Measurements from ENCODE around the gene CEP164.
"Not testable (repeated sequence)": the region's sequence is repeated elsewhere in the genome, so short reads cannot be mapped to it uniquely, and the experiment has no call there.

The CEP164 gene

DNA sequence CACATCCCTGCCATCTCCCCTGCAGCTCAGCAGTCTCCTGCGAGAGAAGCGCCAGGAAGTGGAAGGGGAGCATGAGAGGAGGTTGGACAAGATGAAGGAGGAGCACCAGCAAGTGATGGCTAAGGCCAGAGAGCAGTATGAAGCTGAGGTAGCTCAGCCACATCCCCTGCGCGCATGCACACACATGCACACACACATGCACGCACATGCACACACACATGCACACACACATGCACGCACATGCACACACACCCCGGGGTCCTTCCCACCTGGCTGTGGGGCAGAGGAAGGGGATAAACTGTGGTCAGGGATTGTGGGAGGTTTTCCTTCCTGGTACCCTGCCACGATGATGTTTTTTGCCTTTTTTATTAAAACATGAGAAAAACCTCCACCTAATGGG, 65.3 kb downstream of the CEP164 start:
- no peak for DNase-seq (ENCODE audit: low read depth in 1 of 2, low spot score in 1 of 2)

GRCh38 chr11:117394221-117394925, 66.7 kb downstream of the CEP164 start:
- DNase-seq (ENCODE audit: low read depth in 1 of 2, low spot score in 1 of 2) = no peak

- DNase-seq (ENCODE audit: low read depth in 1 of 2, low spot score in 1 of 2) = no peak
Measured at GRCh38 chr11:117395476-117395875, 67.8 kb downstream of the CEP164 start.

DNA sequence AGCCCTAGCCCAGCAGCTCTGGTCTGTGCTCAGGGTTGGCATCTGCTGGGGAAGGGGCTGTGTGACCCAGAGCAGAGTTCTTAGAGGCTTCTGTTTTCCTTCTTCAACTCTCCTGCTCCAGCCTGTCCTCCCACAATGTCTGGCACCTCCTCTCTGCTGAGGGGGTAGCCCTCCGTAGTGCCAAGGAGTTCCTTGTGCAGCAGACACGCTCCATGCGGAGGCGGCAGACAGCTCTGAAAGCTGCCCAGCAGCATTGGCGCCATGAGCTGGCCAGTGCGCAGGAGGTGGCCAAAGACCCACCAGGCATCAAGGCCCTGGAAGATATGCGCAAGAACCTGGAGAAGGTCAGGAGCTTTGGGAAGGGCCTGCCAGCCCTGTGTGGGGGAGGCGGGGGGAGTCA, 69.3 kb downstream of the CEP164 start:
- no peak for DNase-seq (ENCODE audit: low read depth in 1 of 2, low spot score in 1 of 2)

- DNase-seq (ENCODE audit: low read depth in 1 of 2, low spot score in 1 of 2) = not testable (repeated sequence)
Measured at GRCh38 chr11:117398618-117399017, 71.0 kb downstream of the CEP164 start.

DNA sequence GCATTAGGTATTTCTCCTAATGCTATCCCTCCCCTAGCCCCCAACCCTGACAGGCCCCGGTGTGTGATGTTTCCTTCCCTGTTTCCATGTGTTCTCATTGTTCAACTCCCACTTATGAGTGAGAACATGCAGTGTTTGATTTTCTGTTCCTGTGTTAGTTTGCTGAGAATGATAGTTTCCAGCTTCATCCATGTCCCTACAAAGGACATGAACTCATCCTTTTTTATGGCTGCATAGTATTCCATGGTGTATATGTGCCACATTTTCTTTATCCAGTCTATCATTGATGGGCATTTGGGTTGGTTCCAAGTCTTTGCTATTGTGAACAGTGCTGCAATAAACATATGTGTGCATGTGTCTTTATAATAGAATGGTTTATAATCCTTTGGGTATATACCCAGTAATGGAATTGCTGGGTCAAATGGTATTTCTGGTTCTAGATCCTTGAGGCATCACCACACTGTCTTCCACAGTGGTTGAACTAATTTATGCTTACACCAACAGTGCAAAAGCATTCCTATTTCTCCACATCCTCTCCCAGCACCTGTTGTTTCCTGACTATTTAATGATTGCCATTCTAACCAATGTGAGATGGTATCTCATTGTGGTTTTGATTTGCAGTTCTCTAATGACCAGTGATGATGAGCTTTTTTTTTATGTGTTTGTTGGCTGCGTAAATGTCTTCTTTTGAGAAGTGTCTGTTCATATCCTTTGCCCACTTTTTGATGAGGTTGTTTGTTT, 71.6 kb downstream of the CEP164 start:
- DNase-seq (ENCODE audit: low read depth in 1 of 2, low spot score in 1 of 2) = not testable (repeated sequence)

- DNase-seq (ENCODE audit: low read depth in 1 of 2, low spot score in 1 of 2) = not testable (repeated sequence)
Measured at GRCh38 chr11:117405898-117406297, 78.2 kb downstream of the CEP164 start.

GRCh38 chr11:117407016-117407415, 79.4 kb downstream of the CEP164 start:
- DNase-seq (ENCODE audit: low read depth in 1 of 2, low spot score in 1 of 2) = no peak

DNA sequence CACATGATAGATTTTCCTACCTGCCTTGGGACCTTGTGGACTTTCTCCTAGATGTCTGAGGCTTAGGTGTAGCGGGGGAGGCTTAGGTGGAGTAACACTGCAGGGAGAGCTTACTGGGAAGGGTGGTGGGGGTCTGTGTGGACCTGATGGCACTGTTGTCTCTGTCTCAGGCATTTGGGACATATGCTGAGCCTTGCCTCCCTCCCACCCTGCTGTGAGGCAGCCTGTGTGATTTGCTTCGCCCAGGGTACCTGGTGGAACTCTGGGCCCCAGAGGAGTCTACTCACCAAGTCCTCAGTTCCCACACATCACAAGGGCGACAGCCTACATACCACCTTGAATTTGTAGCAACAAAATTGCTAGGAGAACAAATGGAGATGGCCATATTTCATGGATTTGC, 80.7 kb downstream of the CEP164 start:
- DNase-seq (ENCODE audit: low read depth in 1 of 2, low spot score in 1 of 2) = no peak

DNA sequence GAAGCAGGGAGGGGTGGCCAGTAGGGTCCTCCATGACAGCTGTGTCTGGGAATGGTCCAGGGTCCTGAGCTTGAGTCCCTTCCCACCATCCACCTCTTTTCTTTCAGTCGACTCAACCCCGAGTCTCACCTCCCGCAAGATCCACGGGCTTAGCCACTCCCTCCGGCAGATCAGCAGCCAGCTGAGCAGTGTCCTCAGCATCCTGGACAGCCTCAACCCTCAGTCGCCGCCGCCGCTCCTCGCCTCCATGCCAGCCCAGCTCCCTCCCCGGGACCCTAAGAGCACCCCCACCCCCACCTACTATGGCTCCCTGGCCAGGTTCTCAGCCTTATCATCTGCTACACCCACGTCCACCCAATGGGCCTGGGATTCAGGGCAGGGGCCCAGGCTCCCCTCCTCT, 81.9 kb downstream of the CEP164 start:
- DNase-seq (ENCODE audit: low read depth in 1 of 2, low spot score in 1 of 2) = no peak

- no peak for DNase-seq (ENCODE audit: low read depth in 1 of 2, low spot score in 1 of 2)
Measured at GRCh38 chr11:117410238-117410637, 82.6 kb downstream of the CEP164 start.

GRCh38 chr11:117410861-117411710, 83.4 kb downstream of the CEP164 start:
- DNase-seq (ENCODE audit: low read depth in 1 of 2, low spot score in 1 of 2) = no peak

DNA sequence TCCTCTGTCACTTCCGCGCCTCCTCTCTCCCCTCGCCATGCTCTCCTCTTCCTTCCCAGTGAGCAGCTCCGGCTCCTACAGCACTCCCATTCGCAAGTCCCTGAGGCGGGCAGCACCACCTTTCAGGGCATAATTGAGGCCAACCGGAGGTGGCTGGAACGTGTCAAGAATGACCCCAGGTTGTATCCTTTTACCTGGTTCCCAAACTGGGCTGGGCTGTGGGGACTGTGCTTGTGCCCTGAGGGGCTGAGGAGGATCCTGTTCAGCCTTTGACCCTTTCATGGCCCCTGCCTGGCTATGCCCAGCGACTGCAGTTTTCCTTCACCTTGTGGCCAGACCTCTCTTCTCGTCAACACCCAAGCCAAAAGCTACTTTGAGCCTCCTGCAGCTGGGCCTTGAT, 84.1 kb downstream of the CEP164 start:
- no peak for DNase-seq (ENCODE audit: low read depth in 1 of 2, low spot score in 1 of 2)

GRCh38 chr11:117412176-117412575, 84.5 kb downstream of the CEP164 start:
- DNase-seq (ENCODE audit: low read depth in 1 of 2, low spot score in 1 of 2) = no peak

- no peak for DNase-seq (ENCODE audit: low read depth in 1 of 2, low spot score in 1 of 2)
Measured at GRCh38 chr11:117412653-117413275, 85.1 kb downstream of the CEP164 start.

DNA sequence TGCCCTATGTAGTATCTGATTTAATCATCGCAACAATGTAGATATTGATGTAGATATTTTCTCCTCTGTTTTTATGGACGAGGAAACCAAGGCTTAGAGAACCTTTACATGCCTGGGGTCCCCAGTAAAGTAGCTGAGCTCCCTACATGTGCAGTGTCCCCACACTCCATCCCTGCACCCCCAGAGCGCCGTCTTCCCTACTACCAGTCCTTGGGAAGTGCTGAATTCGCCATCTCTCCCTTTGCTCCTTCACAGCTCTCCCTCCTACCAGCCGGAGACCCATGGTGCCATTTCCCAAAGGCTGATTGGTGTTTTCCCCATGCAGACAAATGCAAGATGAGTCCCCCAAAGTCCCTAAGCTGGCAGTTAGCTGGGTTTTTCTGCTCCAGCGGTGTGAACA, 86.0 kb downstream of the CEP164 start:
- no peak for DNase-seq (ENCODE audit: low read depth in 1 of 2, low spot score in 1 of 2)

DNA sequence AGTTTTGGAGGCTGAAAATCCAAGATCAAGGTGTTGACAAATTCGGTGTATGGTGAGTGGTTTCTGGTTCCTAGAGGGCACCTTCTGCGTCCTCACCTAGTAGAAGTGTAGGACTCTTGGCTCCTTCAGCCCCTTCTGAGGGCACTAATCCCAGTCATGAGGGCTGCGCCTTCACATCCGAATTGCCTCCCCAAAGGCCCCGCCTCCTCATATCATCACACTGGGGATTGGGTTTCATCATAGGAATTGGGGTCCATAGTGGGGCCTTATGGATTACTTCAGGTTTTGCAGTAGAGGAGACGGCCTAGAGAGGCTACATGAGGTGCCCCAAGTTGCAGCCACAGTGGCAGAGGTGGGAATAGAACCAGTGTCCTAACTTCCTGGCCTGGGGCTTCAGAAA, 87.1 kb downstream of the CEP164 start:
- no peak for DNase-seq (ENCODE audit: low read depth in 1 of 2, low spot score in 1 of 2)

- no peak for DNase-seq (ENCODE audit: low read depth in 1 of 2, low spot score in 1 of 2)
Measured at GRCh38 chr11:117415358-117415896, 87.8 kb downstream of the CEP164 start.

DNA sequence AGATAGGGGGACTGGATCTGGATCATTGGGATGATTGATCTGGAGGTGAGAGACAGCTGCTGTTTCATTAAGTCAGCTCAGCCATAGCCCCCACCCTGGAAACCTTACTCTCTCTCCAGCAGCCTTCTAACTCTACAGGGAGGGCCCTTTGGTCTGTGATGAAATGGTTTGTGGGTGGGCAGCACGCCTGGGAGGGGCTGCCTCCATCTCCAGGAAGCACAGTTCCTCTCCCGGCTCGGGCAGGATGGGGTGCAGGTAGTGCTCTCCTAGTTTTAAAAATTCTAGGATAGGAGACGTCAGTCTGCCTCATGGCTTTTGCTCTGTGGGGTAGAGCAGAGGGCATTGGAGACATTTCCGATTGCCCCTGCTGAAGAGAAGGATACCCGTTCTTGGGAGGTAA, 89.7 kb downstream of the CEP164 start:
- no peak for DNase-seq (ENCODE audit: low read depth in 1 of 2, low spot score in 1 of 2)

DNA sequence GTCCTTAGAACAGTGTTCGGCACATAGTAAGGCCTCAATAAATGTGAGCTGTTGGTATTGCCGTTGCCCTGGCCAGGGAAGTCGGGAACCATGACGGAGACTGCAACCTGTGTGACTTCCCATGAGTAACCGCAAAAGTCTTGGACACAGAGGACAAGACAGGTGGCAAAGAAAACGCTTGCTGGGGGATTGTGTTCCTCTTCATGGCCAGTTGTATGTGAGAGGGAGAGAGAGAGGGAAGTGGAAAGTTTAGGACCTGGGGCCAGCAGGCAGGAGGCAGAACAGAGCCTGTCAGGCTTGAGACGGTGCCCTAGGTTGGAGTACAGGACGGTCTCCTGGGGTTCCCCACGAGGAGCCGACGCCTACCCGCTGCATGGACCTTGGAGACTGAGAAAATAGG, 90.2 kb downstream of the CEP164 start:
- DNase-seq (ENCODE audit: low read depth in 1 of 2, low spot score in 1 of 2) = no peak
